ENCODE measurements around the gene DOCK9.
"Not testable (repeated sequence)": the region's sequence is repeated elsewhere in the genome, so short reads cannot be mapped to it uniquely, and the experiment has no call there.

DOCK9 gene

DNA sequence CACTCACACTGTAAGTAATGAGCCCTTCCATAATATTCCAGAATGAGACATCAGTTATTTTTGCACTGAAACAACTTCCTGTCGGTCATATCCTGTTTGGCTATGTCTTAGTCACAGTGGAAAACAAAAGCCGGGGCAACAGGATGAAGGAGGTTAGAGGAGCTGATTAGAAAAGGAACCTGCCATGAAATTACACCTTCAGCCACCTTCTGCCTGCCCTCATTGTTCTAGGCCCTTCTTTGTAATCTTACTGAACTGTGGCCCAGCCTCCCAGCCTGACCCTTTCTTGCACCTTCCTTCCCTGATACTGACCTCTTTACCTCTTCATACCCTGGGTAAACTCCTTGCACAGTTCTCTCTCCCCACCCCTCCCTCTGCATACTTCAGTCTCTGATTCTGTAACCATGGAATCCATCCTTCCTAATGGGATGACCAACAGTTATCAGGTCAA lies 67.3 kb downstream of the DOCK9 start:
- DNase-seq, result peak in 1 of 2 donors; percentile 14

DNA sequence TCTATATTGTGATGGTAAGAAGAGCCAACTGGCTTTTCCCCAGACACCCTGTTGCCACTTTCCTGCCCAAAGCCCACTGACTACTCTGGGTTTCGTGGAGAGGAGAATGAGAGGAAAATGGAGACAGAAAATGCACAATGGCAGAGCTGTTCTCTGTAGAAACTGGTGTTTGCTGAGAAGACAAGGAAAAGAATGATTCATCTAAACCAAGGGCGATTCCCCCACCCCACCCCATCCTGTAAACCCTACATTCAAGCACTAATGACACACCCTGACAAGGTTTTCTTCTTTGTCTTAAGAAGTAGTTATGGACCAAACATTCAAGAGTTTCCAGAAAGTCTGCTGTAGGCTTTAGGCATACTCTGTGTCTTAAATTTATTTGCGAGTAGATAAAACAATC lies 68.8 kb downstream of the DOCK9 start:
- no peak for DNase-seq

- DNase-seq, result no peak
Observed at GRCh38 chr13:98906746-98907502, 70.9 kb downstream of the DOCK9 start.

GRCh38 chr13:98905199-98905598 lies 72.7 kb downstream of the DOCK9 start:
- no peak for DNase-seq

DNA sequence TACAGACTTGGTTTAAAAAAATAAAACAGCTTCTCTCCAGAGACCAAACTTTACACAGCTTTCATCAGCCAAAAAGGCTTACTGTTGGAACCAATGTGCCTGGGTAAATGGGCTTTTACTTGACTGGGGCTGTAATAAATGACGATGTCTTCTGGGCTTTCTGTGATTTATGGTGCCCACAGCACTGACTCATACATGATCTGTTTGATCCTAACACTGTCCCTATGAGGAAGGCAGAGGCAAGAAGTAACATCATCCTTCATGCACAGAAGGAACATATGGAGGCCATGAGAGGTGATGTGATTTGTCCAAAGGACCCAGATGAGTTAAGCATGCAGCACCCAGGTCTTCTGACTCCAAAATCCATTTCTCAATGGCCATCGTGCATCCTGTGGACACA lies 77.4 kb downstream of the DOCK9 start:
- no peak for DNase-seq

DNA sequence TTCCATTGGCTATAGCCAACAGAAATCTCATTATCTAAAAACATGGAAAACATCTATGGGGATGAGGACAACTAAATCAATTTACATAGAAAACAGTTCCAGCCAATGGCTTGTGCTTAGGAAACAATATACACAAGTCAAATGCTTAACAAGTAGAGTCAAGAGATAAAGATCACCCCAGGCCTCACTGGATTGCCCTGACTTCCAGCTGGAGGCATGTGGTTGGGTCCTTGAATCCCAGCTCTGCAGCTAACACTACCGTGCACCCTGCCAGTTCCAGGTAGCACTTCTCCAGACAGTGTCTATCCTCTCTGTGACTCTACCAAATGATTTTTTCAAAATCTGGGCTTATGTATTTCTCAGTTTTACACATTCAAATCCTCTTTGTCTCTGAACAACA lies 80.2 kb downstream of the DOCK9 start:
- DNase-seq, result no peak

- no peak for DNase-seq
Observed at GRCh38 chr13:98896868-98897144, 81.1 kb downstream of the DOCK9 start.

GRCh38 chr13:98896083-98896867 lies 81.6 kb downstream of the DOCK9 start:
- no peak for DNase-seq

DNA sequence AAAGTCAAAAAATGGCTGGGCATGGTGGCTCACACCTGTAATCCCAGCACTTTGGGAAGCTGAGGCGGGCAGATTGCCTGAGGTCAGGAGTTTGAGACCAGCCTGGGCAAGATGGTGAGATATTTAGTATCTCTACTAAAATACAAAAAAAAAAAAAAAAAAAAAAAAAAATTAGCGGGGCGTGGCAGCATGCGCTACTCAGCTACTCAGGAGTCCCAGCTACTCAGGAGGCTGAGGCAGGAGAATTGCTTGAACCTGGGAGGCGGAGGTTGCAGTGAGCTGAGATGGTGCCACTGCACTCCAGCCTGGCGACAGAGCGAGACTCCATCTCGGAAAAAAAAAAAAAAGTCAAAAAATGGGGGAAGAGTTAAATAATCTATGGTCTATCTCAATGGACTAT lies 83.0 kb downstream of the DOCK9 start:
- DNase-seq, result not testable (repeated sequence)

GRCh38 chr13:98893371-98893770 lies 84.5 kb downstream of the DOCK9 start:
- no peak for DNase-seq

GRCh38 chr13:98892821-98893220 lies 85.0 kb downstream of the DOCK9 start:
- DNase-seq, result no peak

GRCh38 chr13:98892077-98892476 lies 85.8 kb downstream of the DOCK9 start:
- no peak for DNase-seq

- no peak for DNase-seq
Observed at GRCh38 chr13:98890925-98891324, 86.9 kb downstream of the DOCK9 start.

DNA sequence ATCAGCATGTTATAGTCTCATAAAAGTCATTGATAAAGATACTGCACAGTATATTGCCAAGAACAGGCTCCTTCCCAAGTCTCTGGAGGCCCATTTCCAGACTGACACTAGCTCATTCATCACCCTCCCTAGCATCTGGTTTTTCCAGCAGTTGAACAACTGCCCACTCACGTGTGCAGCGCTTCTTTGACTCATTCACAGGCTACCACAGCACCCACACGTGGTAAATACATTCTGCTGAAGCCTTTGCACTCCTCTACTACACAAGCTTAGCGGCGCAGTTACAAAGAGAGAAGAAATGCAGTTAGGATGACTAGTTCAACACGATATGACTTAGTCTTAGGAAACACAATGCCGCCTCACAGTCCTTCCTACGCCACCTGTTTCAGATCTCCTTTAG lies 87.7 kb downstream of the DOCK9 start:
- DNase-seq, result peak; percentile 34 to 35

DNA sequence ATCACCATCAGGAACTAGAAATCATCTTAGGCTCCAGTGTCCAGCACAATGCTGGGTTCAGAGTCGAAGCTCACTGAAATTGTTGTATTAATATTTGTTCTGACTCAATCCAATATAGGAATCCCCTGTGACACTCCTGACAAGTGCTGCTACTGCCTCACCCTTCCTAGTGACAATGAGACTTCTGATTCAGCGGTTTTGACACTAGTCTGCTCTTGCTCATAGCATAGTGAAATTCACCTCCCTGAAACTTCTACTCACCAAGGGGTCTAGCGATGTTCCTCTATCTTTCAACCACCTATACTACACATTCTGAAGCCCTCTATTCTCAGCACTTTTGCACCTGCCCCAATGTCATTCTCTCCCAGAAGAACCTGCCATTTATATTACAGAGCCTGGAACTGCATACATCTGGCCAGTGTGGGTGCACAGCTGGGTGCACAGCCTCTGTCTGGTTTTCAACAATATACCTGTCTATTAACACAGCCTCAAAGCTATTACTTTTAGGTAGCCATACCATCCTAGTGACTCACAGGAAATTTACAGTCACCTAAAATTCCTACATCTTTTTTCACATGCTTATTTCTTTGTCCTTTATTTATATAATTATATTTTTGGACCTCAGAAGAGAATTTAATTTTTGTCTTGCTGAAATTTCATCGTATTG lies 88.3 kb downstream of the DOCK9 start:
- no peak for DNase-seq

- no peak for DNase-seq
Observed at GRCh38 chr13:98888890-98889279, 89.0 kb downstream of the DOCK9 start.

GRCh38 chr13:98888222-98888889 lies 89.5 kb downstream of the DOCK9 start:
- no peak for DNase-seq

DNA sequence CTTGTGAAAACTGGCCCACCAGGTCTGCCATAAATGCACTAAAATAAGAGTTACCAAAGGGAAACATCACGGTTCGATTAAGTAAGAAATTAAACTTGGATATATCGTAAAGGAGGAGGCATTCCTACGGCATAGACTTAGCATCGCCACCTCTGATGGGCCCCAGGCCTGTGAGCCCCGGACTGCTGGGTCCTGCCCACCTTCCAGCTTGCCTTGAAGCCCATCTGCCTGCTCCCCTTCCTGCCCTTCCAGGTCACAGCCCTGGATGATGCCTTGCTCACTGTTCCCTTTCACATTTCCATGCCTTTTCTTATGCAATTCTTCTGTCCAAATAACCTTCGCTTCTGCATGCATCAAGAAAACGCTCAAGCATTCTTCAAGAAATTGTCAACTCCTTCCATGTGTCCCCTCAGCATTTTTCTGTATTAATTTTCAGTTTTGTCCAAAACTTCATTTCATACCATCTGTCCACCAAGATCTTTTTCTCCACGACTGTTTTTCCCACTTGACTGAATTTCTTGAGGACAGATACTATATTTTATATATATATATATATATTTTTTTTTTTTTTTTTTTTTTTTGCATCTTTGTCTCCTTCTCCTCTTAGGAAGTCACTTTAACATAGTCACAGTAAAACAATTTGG lies 91.2 kb downstream of the DOCK9 start:
- DNase-seq, result no peak

DNA sequence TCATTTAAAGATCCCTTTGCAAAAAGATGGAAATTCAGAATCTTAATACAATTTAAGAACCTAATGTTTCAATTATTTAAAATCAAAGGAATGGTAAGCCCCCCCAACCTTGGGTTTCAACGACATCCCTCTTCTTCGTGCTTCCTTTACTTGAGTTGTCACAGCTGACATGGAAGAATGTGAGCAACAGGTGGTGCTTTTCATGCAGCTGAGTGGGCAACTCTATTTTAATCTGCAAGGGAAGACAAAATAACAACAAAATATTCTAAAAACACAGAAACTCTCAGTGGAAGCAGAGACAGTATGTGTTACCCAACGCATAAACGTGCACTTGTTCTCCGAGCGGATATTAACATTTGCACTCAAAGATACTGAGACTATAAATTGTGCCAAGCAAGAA lies 92.3 kb downstream of the DOCK9 start:
- DNase-seq, result no peak

GRCh38 chr13:98883998-98884397 lies 93.9 kb downstream of the DOCK9 start:
- DNase-seq, result no peak

- no peak for DNase-seq
Observed at GRCh38 chr13:98881390-98881789, 96.5 kb downstream of the DOCK9 start.

DNA sequence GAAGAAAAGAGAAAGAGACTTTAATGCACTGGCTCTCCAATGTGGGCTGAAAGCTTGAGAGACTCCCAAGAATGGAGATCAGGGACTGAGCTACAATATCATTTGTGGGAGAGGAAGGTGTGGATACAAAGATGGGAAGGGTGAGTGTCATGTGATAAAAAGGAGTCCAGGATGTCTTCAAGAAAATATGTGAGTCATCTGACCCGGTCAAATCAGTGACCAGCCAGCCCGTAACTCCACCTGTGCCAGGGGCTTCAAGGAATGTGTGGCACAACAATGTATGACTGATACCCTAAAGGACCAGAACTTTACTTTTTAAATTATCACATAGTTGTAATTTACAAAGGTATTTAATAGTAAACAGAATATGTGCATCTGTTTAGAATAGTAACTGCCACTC lies 97.2 kb downstream of the DOCK9 start:
- no peak for DNase-seq

DNA sequence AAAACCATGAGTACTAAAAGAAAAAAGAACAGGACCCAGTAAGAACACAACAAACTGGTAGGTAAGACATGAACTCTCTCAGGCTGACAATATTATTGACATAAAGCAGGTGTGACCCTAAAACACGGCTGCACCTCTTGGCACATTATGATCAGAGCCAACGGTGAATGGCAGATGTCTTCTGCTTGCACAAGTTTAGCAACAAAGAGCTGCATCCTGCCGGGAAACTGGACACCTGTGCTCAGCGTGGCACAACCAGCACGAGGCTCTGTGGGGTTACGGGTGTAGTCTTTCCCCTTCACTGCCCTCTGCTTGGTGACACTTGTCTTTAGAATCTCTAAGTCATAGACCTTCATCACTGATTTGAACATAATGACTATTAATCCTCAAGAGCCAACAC lies 97.9 kb downstream of the DOCK9 start:
- no peak for DNase-seq

Measured in stimulated activated CD4-positive, alpha-beta T cell treated with anti-CD3 and anti-CD28 coated beads, Interleukin-2, amount 100 ng/mL, for 48 hours (primary cell).